K562 (cell line): Measurements from ENCODE around the gene ROS1.

ENCODE experiments used
- CTCF ChIP-seq, 3 experiments: IDR thresholded peaks in 2 of 3; conservative IDR thresholded peaks in 1 of 3; 2 replicates each; pipeline ENCODE4 v1.5.1; 2011 to 2012; ENCODE audit warnings: low read length in 3 of 3, mild to moderate bottlenecking in 3 of 3, control low read depth in 2 of 3, improper control_type of control experiment in 1 of 3, inconsistent platforms in 1 of 3, low read depth in 1 of 3, mixed read lengths in 1 of 3, moderate library complexity in 1 of 3; ENCODE audit not compliant: insufficient read depth in 2 of 3
- EZH2 ChIP-seq: IDR thresholded peaks from 2 replicates; pipeline ENCODE4 v1.6.1; 2012; ENCODE audit warnings: low read depth, mild to moderate bottlenecking, inconsistent platforms, low read length, borderline replicate concordance
- POLR2AphosphoS5 ChIP-seq: IDR thresholded peaks from 2 replicates; pipeline ENCODE4 v1.6.1; 2011; ENCODE audit warnings: mild to moderate bottlenecking, low read depth, low read length, moderate library complexity; ENCODE audit not compliant: control insufficient read depth, insufficient read depth
- ZNF785 ChIP-seq: fragments of 250-450 bp; sonication (Bioruptor Pico); IDR thresholded peaks from 2 replicates; pipeline ENCODE4 v1.4.0; 2020; ENCODE audit warnings: mild to moderate bottlenecking
- TF ChIP-seq, protein P1 (sequence below), 2 experiments: IDR thresholded peaks; 2 replicates each; pipeline ENCODE4 v1.6.1; 2011; ENCODE audit warnings: borderline replicate concordance in 1 of 2, control low read depth in 1 of 2, low read depth in 1 of 2, low read length in 1 of 2, mild to moderate bottlenecking in 1 of 2, mixed read lengths in 1 of 2, moderate library complexity in 1 of 2; ENCODE audit not compliant: insufficient read depth in 1 of 2, insufficient read length in 1 of 2, poor library complexity in 1 of 2, severe bottlenecking in 1 of 2; ENCODE audit errors: extremely low read depth in 1 of 2
- TF ChIP-seq, protein P2 (sequence below), 2 experiments: fragments of 450-650 bp; formaldehyde crosslinking in 1 of 2; IDR thresholded peaks; 2 replicates each; pipeline versions ENCODE4 v1.4.0 to v1.6.1; 2014 to 2020; ENCODE audit warnings: mild to moderate bottlenecking in 2 of 2, borderline replicate concordance in 1 of 2, low read depth in 1 of 2

- no peak for TF ChIP-seq ZNF785 (CRISPR knock-in tag)
- TF ChIP-seq, protein P1, sequence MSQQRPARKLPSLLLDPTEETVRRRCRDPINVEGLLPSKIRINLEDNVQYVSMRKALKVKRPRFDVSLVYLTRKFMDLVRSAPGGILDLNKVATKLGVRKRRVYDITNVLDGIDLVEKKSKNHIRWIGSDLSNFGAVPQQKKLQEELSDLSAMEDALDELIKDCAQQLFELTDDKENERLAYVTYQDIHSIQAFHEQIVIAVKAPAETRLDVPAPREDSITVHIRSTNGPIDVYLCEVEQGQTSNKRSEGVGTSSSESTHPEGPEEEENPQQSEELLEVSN (IDR thresholded peaks at IDR 0.05; ENCODE audit: borderline replicate concordance in 1 of 2, extremely low read depth in 1 of 2, insufficient read depth in 1 of 2, insufficient read length in 1 of 2, low read depth in 1 of 2, low read length in 1 of 2, poor library complexity in 1 of 2, severe bottlenecking in 1 of 2), result no peak
- no peak for TF ChIP-seq POLR2AphosphoS5
- no peak for TF ChIP-seq EZH2
- TF ChIP-seq CTCF (IDR thresholded peaks at IDR 0.05 in 2 of 3, conservative IDR thresholded peaks at IDR 0.05 in 1 of 3; ENCODE audit: insufficient read depth in 2 of 3, low read depth in 1 of 3, low read length in 3 of 3), result no peak
- TF ChIP-seq, protein P2, sequence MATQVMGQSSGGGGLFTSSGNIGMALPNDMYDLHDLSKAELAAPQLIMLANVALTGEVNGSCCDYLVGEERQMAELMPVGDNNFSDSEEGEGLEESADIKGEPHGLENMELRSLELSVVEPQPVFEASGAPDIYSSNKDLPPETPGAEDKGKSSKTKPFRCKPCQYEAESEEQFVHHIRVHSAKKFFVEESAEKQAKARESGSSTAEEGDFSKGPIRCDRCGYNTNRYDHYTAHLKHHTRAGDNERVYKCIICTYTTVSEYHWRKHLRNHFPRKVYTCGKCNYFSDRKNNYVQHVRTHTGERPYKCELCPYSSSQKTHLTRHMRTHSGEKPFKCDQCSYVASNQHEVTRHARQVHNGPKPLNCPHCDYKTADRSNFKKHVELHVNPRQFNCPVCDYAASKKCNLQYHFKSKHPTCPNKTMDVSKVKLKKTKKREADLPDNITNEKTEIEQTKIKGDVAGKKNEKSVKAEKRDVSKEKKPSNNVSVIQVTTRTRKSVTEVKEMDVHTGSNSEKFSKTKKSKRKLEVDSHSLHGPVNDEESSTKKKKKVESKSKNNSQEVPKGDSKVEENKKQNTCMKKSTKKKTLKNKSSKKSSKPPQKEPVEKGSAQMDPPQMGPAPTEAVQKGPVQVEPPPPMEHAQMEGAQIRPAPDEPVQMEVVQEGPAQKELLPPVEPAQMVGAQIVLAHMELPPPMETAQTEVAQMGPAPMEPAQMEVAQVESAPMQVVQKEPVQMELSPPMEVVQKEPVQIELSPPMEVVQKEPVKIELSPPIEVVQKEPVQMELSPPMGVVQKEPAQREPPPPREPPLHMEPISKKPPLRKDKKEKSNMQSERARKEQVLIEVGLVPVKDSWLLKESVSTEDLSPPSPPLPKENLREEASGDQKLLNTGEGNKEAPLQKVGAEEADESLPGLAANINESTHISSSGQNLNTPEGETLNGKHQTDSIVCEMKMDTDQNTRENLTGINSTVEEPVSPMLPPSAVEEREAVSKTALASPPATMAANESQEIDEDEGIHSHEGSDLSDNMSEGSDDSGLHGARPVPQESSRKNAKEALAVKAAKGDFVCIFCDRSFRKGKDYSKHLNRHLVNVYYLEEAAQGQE (IDR thresholded peaks at IDR 0.05; ENCODE audit: borderline replicate concordance), result no peak
- TF ChIP-seq, protein P2 (CRISPR knock-in tag; IDR thresholded peaks at IDR 0.05; ENCODE audit: low read depth), result no peak
These were observed 30.5 kb upstream of the ROS1 start for GRCh38 chr6:117456250-117456649.
